ENCODE data around the gene NRF1.

GRCh38 chr7:129630341-129630740 is 18.8 kb downstream of the NRF1 start:
- no peak for TF ChIP-seq CTCF (IDR thresholded peaks at IDR 0.05 in 8 of 11, conservative IDR thresholded peaks at IDR 0.05 in 3 of 11)
- TF ChIP-seq POLR2A (IDR thresholded peaks at IDR 0.05) = no peak
